GM12878 (cell line): ENCODE data around the gene FKBP7. TPM values are rescaled to one million over a fixed set of nuclear protein-coding genes. Genes with fewer than 3 reads are reported as not detected.

Experiments used
- E2F8 ChIP-seq: fragments of 450-650 bp; IDR thresholded peaks from 2 replicates; pipeline ENCODE4 v1.6.1; 2018; ENCODE audit warnings: mild to moderate bottlenecking, low read depth, moderate library complexity; ENCODE audit not compliant: partially characterized antibody
- LARP7 ChIP-seq: fragments of 450-650 bp; IDR thresholded peaks from 2 replicates; pipeline ENCODE4 v1.6.1; 2017; ENCODE audit warnings: mild to moderate bottlenecking
- MAX ChIP-seq: IDR thresholded peaks from 2 replicates; pipeline ENCODE4 v1.6.1; 2012; ENCODE audit warnings: low read depth, low read length, improper control_type of control experiment
- MTA3 ChIP-seq: IDR thresholded peaks from 2 replicates; pipeline ENCODE4 v1.6.1; 2012; ENCODE audit warnings: low read length, inconsistent platforms, borderline replicate concordance
- NR2C2 ChIP-seq: IDR thresholded peaks from 2 replicates; pipeline ENCODE4 v1.6.1; 2011; ENCODE audit warnings: borderline replicate concordance, low read depth; ENCODE audit not compliant: control insufficient read depth, insufficient read length
- PAX5 ChIP-seq: IDR thresholded peaks from 2 replicates; pipeline ENCODE4 v1.6.1; 2011; ENCODE audit warnings: low read depth, low read length, borderline replicate concordance
- RB1 ChIP-seq: fragments of 450-650 bp; formaldehyde crosslinking; IDR thresholded peaks from 2 replicates; pipeline ENCODE4 v1.6.1; 2017; ENCODE audit warnings: mild to moderate bottlenecking, borderline replicate concordance
- SMARCA5 ChIP-seq: fragments of 450-650 bp; IDR thresholded peaks from 2 replicates; pipeline ENCODE4 v1.6.1; 2017; ENCODE audit warnings: mild to moderate bottlenecking
- SUPT20H ChIP-seq: IDR thresholded peaks from 2 replicates; pipeline ENCODE4 v1.6.1; 2011; ENCODE audit warnings: low read depth, mild to moderate bottlenecking, low read length, moderate library complexity, borderline replicate concordance; ENCODE audit not compliant: control insufficient read depth
- TAF1 ChIP-seq: IDR thresholded peaks from 2 replicates; pipeline ENCODE4 v1.6.1; 2011; ENCODE audit warnings: mild to moderate bottlenecking, low read depth, low read length, borderline replicate concordance
- ZBTB11 ChIP-seq: fragments of 450-650 bp; formaldehyde crosslinking; IDR thresholded peaks from 2 replicates; pipeline ENCODE4 v1.5.0; 2022; ENCODE audit warnings: mild to moderate bottlenecking, missing genetic modification characterization
- ZBTB33 ChIP-seq: fragments of 450-650 bp; IDR thresholded peaks from 2 replicates; pipeline ENCODE4 v1.6.1; 2017; ENCODE audit warnings: mild to moderate bottlenecking
- ZNF207 ChIP-seq: fragments of 450-650 bp; IDR thresholded peaks from 2 replicates; pipeline ENCODE4 v1.6.1; 2014; ENCODE audit warnings: antibody characterized with exemption, mild to moderate bottlenecking, borderline replicate concordance
- polyA plus RNA-seq, 11 experiments: library from polyadenylated mRNA; depleted of rRNA in 4 of 11; unstranded in 6 of 11; stranded (reverse) in 5 of 11; fragments of >200 nt; fragmentation: Nextera tagmentation in 4 of 11; fragmentation: Illumina TruSeq in 1 of 11; extraction: Ambion mirVana in 4 of 11; extraction: Trizol in 1 of 11; gene quantifications; 1 replicate in 1 of 11; 2 replicates in 10 of 11; pipeline versions ENCODE4 v1.2.1 to v1.2.3, GENCODE V29; 2011 to 2016; ENCODE audit warnings: inconsistent platforms in 2 of 11, missing spikeins in 2 of 11, low read depth in 1 of 11
- total RNA-seq, 4 experiments: library from RNA; depleted of rRNA in 3 of 4; stranded (reverse); fragments of >200 nt in 3 of 4; fragmentation: Illumina TruSeq in 1 of 4; extraction: Trizol in 1 of 4; gene quantifications; 2 replicates each; pipeline versions ENCODE4 v1.2.1 to v1.2.3, GENCODE V29; 2013 to 2021
- TF ChIP-seq, protein P1 (sequence below): IDR thresholded peaks from 2 replicates; pipeline ENCODE4 v1.6.1; 2012; ENCODE audit warnings: improper control_type of control experiment, low read depth, low read length; ENCODE audit not compliant: insufficient replicate concordance
- TF ChIP-seq, protein P2 (sequence below): IDR thresholded peaks from 2 replicates; pipeline ENCODE4 v1.6.1; 2012; ENCODE audit warnings: low read length, inconsistent platforms

FKBP7 gene
- total and polyA plus RNA-seq, 10 of the 15 experiments (the other 5 are each of a cell fraction or from before 2014, with no cell fraction given): 5.6 to 16.7 (median 12.5) TPM

- TF ChIP-seq, protein P1, sequence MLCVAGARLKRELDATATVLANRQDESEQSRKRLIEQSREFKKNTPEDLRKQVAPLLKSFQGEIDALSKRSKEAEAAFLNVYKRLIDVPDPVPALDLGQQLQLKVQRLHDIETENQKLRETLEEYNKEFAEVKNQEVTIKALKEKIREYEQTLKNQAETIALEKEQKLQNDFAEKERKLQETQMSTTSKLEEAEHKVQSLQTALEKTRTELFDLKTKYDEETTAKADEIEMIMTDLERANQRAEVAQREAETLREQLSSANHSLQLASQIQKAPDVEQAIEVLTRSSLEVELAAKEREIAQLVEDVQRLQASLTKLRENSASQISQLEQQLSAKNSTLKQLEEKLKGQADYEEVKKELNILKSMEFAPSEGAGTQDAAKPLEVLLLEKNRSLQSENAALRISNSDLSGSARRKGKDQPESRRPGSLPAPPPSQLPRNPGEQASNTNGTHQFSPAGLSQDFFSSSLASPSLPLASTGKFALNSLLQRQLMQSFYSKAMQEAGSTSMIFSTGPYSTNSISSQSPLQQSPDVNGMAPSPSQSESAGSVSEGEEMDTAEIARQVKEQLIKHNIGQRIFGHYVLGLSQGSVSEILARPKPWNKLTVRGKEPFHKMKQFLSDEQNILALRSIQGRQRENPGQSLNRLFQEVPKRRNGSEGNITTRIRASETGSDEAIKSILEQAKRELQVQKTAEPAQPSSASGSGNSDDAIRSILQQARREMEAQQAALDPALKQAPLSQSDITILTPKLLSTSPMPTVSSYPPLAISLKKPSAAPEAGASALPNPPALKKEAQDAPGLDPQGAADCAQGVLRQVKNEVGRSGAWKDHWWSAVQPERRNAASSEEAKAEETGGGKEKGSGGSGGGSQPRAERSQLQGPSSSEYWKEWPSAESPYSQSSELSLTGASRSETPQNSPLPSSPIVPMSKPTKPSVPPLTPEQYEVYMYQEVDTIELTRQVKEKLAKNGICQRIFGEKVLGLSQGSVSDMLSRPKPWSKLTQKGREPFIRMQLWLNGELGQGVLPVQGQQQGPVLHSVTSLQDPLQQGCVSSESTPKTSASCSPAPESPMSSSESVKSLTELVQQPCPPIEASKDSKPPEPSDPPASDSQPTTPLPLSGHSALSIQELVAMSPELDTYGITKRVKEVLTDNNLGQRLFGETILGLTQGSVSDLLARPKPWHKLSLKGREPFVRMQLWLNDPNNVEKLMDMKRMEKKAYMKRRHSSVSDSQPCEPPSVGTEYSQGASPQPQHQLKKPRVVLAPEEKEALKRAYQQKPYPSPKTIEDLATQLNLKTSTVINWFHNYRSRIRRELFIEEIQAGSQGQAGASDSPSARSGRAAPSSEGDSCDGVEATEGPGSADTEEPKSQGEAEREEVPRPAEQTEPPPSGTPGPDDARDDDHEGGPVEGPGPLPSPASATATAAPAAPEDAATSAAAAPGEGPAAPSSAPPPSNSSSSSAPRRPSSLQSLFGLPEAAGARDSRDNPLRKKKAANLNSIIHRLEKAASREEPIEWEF: no peak
- TF ChIP-seq SUPT20H: no peak
- no peak for TF ChIP-seq ZBTB33
- TF ChIP-seq RB1: no peak
- no peak for TF ChIP-seq ZNF207
- TF ChIP-seq SMARCA5: no peak
- no peak for TF ChIP-seq ZBTB11 (CRISPR knock-in tag)
- no peak for TF ChIP-seq PAX5
- 0 out of 2 replicates have a peak, but pooled peaks have one; percentile 43 for TF ChIP-seq MTA3
- TF ChIP-seq, protein P2, sequence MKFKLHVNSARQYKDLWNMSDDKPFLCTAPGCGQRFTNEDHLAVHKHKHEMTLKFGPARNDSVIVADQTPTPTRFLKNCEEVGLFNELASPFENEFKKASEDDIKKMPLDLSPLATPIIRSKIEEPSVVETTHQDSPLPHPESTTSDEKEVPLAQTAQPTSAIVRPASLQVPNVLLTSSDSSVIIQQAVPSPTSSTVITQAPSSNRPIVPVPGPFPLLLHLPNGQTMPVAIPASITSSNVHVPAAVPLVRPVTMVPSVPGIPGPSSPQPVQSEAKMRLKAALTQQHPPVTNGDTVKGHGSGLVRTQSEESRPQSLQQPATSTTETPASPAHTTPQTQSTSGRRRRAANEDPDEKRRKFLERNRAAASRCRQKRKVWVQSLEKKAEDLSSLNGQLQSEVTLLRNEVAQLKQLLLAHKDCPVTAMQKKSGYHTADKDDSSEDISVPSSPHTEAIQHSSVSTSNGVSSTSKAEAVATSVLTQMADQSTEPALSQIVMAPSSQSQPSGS: no peak; the same call in 1 of the 2 replicates
- no peak for TF ChIP-seq E2F8
- no peak for TF ChIP-seq MAX
- no peak for TF ChIP-seq LARP7
- no peak for TF ChIP-seq NR2C2
- no peak for TF ChIP-seq TAF1
Measured at GRCh38 chr2:178482437-178482836, 4.0 kb upstream of the FKBP7 start (continued).
